Activated CD8-positive, alpha-beta memory T cell treated with anti-CD3 and anti-CD28 coated beads, Interleukin-2, amount 50 U/mL, for 24 hours (primary cell): ENCODE data around the gene TFPI2.
"Not testable (repeated sequence)": the region's sequence is repeated elsewhere in the genome, so short reads cannot be mapped to it uniquely, and the experiment has no call there.

Experiments
- DNase-seq: peaks from one replicate; pipeline ENCODE4 v3.0.0-alpha.2; 2020; ENCODE audit errors: extremely low read depth

TFPI2 gene

GRCh38 chr7:93890464-93891068 is at the start of gene TFPI2:
TSS of gene TFPI2 (minus strand) at chr7:93890753. CDS start at chr7:93890678, 75 bp downstream.
- DNase-seq: no peak

- no peak for DNase-seq
These were observed 47.7 kb upstream of the TFPI2 start for GRCh38 chr7:93938293-93938692.

GRCh38 chr7:93937818-93938217 is 47.3 kb upstream of the TFPI2 start:
- DNase-seq: no peak

DNA sequence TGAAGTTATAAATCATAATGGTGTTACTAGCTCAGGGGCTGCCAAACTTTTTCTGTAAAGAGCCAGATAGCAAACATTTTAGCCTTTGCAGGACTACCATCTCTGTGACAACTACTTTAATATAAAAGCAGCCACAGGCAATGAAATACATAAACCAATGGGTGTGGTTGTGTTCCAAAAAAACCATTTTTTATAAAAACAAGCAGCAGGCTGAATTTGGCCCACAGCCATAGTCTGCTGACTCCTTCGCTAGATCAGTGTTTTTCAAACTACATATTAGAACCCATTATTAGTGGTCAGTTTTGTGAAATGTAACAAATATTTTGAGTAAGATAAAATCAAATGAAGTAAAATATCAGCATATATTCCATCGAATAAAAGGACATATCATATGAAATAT is 44.5 kb upstream of the TFPI2 start:
- no peak for DNase-seq

- no peak for DNase-seq
These were observed 42.6 kb upstream of the TFPI2 start for GRCh38 chr7:93933156-93933555.

- DNase-seq: no peak
These were observed 41.1 kb upstream of the TFPI2 start for GRCh38 chr7:93931655-93932054.

DNA sequence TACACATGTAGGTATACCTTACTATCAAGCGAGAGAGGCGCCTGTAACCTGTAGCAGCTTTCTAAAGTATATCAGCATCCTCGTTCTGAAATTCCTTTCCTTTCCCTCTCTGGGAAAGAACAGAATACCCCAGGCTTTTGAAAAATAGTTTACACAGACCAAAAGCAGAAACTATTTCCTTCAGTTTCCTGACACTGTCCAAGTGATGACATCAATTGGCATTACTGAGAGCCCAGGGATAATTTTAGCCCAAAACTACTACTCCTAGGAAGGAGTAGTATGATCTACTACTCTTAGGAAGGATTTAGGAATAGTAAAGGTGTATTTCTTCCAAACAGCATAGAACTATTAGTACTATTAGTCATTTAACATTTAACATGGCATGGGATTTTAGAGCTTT is 37.0 kb upstream of the TFPI2 start:
- DNase-seq: no peak

DNA sequence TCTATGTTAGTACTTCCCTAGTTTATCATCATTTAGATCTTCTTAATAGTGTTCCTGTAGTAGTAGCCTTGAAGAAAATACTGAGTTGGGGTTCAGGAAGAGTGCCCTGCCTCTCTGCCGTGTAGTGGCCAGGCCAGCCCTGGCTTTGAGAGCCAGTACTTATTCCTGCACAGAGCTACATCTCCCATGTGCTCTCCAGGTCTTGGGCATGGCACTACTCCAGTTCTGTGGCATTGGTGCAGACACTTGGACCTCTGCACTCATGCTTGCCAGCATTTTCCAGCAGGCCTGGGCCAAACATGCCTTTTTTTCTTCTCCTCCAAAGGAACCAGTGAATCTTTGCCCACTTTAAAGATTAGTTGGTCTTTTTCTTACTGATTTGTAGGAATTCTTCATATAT is 36.2 kb upstream of the TFPI2 start:
- no peak for DNase-seq

DNA sequence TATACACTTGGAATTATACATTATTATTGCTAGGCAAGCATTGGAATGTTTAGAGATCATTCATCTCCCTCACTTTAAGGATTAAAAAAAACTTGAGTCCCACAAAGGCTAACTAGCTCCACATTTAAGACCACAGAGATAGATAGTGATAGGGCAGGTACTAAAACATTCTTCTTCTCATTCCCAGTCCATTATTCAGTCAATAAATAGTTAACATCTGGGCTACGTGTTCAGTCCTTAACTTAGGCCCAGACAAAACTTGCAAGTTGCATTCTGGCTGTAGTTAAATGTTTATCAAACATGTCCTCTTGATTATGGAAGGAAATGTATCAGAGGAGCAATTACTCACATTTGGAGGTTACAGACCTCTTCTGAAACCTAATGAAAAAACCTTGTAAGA is 33.4 kb upstream of the TFPI2 start:
- DNase-seq: no peak

DNA sequence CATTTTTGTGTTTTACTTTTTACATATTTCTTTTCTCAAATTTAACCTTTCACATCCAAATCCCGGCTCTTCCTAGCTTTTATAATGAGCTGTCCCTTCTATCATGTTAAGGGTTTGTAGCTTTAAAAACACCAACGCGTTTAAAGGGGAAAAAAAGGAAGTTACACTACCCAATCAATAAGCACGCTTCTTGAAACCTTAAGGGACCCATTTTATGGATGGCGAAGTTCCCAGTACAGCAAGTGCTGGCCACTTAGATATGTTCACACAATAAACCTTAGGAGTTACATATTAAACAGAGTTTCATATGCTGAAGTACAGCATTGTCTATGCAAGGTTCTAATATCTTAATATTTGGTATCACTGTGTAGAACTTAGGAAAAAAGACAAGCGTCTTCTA is 32.7 kb upstream of the TFPI2 start:
- DNase-seq: no peak

GRCh38 chr7:93921607-93922566 is 31.3 kb upstream of the TFPI2 start, which contains the start of gene GNG11:
TSS of gene GNG11 (plus strand) at chr7:93921735. CDS start at chr7:93922138, 403 bp downstream.
- DNase-seq: no peak

DNA sequence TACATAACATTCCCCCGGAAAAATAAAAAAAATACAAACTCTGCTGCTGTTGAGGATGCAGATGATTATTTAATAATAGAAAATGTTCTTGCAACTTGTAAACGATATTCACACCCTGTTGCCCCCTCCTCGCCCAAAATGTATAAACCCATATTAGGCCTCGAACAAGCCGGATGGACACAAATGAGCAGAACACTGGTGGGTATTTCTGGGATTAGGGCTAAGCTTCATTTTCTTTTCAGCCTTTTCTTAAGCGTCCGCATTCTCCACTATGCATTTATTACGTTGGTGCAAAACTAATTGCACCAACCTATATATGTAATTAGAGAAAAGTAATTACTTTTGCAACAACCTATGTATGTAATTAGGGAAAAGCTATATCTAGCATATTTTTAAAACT is 30.6 kb upstream of the TFPI2 start:
- DNase-seq: no peak

DNA sequence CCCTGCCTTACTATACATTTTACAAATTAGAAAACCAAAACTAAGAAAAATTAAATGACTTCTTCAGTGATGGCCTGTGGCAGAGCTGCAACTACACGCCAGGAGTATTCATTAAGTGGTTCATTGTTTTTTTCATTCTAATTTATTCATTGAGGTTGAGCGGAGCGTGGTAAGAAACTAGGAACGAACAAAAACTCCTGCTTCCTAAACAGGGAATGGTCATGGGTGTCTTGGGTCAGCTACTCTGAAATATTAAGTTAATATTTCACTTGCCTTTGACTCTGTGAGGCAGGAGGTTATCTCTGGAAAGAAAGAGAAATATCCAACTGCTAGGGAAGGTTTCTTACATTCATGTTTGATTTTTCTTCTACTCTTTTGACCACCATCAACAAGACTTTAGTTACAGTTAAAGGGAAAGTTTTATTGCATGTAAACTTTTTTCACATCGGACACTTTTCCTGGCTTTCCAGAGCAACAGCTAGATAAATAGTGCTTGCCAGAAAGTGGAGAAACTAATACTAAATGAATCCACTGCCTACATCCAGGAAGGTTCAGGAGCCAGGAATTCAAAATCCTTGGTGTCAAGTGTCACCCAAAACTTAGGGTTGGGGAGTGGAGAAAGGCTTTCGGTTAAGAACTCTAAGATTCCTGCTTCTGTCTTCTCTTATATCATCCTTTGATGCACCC is 30.1 kb upstream of the TFPI2 start:
- DNase-seq: no peak

DNA sequence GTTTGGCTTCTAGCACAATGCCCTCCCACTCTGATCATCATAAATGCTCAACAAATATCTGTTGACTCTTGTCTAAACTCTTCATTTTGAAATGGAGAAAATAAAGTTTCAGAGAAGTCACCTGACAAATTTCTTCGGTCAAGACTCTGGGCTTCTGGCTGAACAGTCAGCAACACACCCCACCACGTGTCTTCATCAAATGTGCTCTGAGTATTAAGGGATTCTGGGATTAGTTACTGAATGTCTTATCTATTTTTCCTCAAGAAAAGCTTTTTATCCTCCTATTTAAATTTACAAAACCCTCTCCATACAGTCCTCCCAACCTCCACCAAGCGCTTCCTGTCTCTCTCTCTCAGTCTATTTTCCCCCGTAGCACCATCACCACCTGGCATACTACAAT is 25.8 kb upstream of the TFPI2 start:
- DNase-seq: not testable (repeated sequence)

- not testable (repeated sequence) for DNase-seq
These were observed 25.3 kb upstream of the TFPI2 start for GRCh38 chr7:93915888-93916287.

DNA sequence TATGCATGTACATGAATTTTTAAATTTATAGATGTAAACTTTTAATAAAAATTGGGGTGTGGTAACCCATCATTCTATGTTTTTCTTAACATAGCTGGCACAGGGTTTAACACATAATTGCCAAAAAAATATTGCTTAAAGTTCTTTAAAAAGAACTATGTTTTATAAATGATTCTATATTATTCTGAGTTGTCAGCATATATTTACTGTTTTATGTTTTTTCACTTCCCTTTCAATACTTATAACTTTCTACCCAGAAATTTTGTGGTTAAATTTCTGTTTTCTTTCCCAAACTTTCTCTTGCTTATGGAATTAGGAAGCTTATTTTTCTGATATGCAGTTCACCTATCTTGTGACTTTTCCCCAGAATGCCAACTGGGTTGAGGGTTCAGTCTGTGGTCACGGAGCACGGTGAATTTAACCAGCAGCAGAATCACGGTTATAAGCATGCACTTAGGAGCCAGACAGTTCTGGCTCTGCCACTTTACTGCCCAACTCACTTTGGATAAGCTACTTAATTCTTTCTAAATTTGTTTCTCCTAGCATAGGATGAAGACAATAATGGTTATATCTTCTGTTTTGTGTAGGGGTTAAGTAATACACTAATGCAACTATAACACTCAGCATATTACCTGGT is 24.8 kb upstream of the TFPI2 start:
- DNase-seq: not testable (repeated sequence)

GRCh38 chr7:93914581-93915066 is 24.1 kb upstream of the TFPI2 start:
- DNase-seq: no peak

- DNase-seq: no peak
These were observed 22.6 kb upstream of the TFPI2 start for GRCh38 chr7:93913197-93913596.

DNA sequence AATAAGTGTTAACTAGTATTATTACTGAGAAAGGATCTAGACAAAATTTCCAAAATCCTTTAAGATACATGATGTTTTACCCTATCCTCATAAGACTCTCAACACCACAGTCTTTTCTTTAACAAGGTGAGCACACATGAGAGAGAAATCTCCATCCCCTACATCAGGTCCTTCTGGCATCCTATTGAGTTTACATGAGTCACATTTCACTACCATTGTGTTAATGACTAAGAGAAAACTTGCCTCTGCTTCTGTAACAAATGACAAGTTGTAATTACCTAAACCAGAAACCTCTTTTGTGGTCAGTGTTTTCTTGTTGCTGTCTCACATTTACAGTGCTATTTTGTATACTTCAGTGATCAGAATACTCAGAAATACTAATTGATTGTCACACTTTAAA is 21.1 kb upstream of the TFPI2 start:
- not testable (repeated sequence) for DNase-seq

DNA sequence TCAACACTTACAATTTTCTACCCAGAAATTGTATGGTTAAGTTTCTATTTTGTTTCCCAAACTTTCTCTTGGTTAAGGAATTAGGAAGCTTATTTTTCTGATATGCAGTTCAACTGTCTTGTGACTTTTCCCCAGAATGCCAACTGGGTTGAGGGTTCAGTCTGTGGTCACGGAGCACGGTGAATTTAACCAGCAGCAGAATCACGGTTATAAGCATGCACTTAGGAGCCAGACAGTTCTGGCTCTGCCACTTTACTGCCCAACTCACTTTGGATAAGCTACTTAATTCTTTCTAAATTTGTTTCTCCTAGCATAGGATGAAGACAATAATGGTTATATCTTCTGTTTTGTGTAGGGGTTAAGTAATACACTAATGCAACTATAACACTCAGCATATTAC is 20.7 kb upstream of the TFPI2 start:
- not testable (repeated sequence) for DNase-seq

GRCh38 chr7:93910076-93910994 is 19.8 kb upstream of the TFPI2 start:
- DNase-seq: no peak
